BE2C (cell line): Measurements from ENCODE around the gene MGMT.

ENCODE experiments used
- DNase-seq: peaks from one replicate; pipeline ENCODE4 v3.0.0-alpha.2; 2020
- H3K27me3 ChIP-seq: fragments of 250-450 bp; sonication (Bioruptor Pico); 2 replicates; pipeline ENCODE4 v1.5.1; 2020; ENCODE audit warnings: mild to moderate bottlenecking
- H3K36me3 ChIP-seq: fragments of 250-450 bp; sonication (Bioruptor Pico); 2 replicates; pipeline ENCODE4 v1.5.1; 2020; ENCODE audit warnings: mild to moderate bottlenecking
- H3K4me1 ChIP-seq: fragments of 250-450 bp; sonication (Bioruptor Pico); 2 replicates; pipeline ENCODE4 v1.5.1; 2020
- H3K4me3 ChIP-seq: 2 replicates; pipeline ENCODE4 v1.5.1; 2011; ENCODE audit warnings: low read depth, low read length
- H3K9me3 ChIP-seq: fragments of 250-450 bp; sonication (Bioruptor Pico); 2 replicates; pipeline ENCODE4 v1.5.1; 2020
- TF ChIP-seq, protein P1 (sequence below): IDR thresholded peaks from 2 replicates; pipeline ENCODE4 v1.5.1; 2012; ENCODE audit warnings: mild to moderate bottlenecking, low read depth, low read length

The MGMT gene

DNA sequence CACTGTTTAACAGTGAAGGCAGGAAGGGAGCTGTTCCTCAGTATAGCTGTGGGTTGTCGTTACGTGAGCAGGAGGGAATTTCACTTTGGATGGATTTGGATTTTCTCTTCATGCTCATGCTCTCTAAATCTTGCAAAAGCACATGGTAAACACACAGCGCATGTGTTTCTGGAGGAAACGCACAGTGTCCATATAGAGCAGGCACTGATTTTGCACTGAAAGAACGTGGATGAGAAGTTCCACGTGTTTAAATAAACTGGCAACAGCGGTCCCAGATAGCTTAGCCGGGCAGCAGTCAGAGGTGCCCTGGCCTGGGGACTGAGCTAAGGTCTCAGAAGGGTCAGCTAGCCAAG, 188.6 kb downstream of the MGMT start:
- DNase-seq: no peak
- Histone ChIP-seq H3K4me3 (no peak overlapping the region), H3K9me3 (no peaks in the 10 kb centered on the region), H3K27me3 (no peaks in the 10 kb centered on the region), H3K36me3 (no peaks in the 10 kb centered on the region), H3K4me1 (no peaks in the 10 kb centered on the region)
- TF ChIP-seq, protein P1, sequence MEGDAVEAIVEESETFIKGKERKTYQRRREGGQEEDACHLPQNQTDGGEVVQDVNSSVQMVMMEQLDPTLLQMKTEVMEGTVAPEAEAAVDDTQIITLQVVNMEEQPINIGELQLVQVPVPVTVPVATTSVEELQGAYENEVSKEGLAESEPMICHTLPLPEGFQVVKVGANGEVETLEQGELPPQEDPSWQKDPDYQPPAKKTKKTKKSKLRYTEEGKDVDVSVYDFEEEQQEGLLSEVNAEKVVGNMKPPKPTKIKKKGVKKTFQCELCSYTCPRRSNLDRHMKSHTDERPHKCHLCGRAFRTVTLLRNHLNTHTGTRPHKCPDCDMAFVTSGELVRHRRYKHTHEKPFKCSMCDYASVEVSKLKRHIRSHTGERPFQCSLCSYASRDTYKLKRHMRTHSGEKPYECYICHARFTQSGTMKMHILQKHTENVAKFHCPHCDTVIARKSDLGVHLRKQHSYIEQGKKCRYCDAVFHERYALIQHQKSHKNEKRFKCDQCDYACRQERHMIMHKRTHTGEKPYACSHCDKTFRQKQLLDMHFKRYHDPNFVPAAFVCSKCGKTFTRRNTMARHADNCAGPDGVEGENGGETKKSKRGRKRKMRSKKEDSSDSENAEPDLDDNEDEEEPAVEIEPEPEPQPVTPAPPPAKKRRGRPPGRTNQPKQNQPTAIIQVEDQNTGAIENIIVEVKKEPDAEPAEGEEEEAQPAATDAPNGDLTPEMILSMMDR: no peak

DNA sequence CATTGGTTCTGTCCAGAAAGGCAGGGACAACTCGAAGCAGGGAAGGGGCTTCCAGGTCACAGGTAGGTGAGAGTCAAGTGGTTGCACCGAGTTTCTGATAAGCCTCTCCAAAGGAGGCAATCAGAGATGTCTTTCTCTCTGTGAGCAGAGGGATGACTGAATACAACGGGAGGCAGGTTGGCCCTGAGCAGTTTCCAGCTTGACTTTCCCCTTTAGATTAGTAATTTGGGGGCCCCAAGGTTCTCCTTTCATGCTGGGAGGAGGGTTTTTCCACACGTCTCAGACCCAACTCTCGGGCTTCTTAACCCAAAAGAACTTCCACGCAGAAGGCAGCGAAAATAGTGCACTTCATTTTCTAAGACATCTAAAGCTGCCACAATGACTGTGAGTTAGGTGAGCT, 189.6 kb downstream of the MGMT start:
- no peak for DNase-seq
- Histone ChIP-seq H3K27me3 (no peaks in the 10 kb centered on the region), H3K4me1 (no peaks in the 10 kb centered on the region), H3K9me3 (no peaks in the 10 kb centered on the region), H3K4me3 (no peak overlapping the region), H3K36me3 (no peaks in the 10 kb centered on the region)
- TF ChIP-seq, protein P1: no peak

DNA sequence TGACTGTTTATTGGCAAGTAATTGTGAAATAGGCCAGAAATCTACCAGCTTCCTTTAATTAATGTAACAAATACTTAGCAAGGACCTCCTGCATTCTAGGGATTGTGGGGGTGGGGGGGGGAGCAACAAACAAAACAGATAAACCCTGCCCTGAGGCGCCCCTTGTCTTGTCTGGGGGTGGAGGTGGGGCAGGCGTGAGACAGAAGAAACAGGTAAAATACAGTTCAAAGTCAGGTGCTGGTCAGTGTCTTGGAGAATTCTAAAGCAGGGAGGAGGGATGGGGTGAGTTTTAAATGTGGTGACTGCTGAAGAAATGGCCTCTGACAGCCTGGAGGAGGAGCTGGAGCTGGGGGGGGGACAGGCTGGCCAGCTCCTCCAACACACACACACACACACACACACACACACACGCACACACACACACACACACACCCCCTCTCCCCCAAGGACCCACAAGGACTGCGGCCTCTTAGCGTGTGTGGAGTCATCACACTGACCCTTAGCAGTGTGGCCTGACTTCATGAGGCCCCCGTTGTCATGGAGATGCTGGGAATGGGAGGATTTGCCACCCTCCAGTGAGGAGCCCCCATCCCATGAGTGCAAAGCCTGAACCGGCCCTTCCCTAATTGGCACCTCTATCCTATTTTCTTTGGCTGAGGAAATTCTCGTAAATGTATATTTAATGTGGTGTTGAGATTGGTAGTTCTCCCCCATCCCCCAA, 190.4 kb downstream of the MGMT start:
- H3K36me3 ChIP-seq: no peaks in the 10 kb centered on the region
- H3K4me1 ChIP-seq: no peaks in the 10 kb centered on the region
- no peaks in the 10 kb centered on the region for H3K9me3 ChIP-seq
- no peak overlapping the region for H3K4me3 ChIP-seq
- no peak for DNase-seq
- TF ChIP-seq, protein P1: no peak
- no peaks in the 10 kb centered on the region for H3K27me3 ChIP-seq

DNA sequence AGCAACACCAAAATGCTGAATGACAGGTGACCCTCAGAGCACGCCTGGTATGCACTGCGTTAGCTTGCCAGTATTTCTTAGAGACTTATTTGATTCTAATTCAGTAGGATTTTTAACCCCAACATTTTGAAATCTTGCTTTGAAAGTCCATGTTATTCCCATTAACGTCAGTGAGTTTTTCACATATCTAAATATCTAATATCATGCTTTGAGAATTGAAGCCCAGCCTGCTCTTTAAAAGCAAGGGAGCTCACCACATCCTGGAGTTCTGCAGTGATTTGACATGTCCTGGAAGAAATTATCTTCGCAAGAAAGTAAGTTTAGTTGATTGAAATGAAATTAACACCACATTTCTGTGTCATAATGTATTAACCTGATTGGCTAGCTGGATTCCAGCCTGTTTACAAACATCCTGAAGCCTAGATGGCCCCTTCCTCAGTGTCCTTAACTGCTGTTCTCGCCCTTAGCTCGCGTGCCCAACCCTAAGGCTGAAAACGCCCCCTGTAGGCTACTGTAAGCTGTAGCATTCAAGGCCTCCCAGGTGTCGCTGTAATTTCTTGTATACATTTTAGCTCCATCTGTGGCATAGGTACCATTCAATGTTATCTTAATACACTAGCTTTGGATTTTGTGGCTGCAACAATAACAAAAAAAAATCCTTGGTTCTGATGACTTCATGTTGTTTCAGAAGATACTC, 191.5 kb downstream of the MGMT start:
- H3K4me1 ChIP-seq: no peaks in the 10 kb centered on the region
- DNase-seq: no peak
- H3K9me3 ChIP-seq: no peaks in the 10 kb centered on the region
- H3K27me3 ChIP-seq: no peaks in the 10 kb centered on the region
- no peaks in the 10 kb centered on the region for H3K36me3 ChIP-seq
- H3K4me3 ChIP-seq: no peak overlapping the region
- TF ChIP-seq, protein P1: peak; percentile 66

DNA sequence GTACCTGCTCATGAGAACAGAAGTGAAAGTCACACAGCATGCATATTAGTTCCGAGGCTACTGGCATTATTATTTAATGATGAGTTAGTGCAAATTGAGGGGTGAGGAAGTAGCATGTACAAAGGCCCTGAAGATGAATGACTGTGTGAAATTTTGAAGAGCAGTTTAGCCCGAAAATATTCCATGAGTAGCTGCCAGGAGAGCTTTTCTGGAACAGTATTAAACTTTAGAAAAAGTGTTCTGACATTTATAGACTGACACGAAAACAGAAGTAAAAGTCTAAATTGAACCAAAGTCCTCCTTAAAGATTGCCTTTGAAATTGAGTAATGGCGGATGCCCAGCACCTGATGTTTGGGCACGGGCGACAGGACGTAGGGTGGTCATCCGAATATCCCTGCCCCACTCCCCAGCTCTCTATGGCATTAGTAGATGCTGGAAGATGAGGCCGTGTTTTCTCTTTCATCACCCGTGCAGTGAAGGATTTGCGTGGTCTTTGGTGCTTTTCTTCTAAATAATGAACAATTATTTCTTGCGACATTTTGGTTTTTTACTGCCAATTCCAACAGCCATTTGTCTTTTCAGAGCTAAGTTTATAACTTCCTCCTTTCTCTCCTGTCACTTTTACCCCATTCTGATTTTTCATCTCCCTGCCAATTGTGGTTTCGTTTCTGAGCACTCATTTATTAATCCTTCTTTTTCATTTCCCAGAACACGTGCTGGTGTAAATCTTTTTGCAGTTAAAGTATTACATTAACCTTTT, 192.6 kb downstream of the MGMT start:
- H3K27me3 ChIP-seq: no peaks in the 10 kb centered on the region
- H3K4me3 ChIP-seq: no peak overlapping the region
- H3K36me3 ChIP-seq: no peaks in the 10 kb centered on the region
- TF ChIP-seq, protein P1: no peak
- no peaks in the 10 kb centered on the region for H3K4me1 ChIP-seq
- no peaks in the 10 kb centered on the region for H3K9me3 ChIP-seq
- DNase-seq: no peak

DNA sequence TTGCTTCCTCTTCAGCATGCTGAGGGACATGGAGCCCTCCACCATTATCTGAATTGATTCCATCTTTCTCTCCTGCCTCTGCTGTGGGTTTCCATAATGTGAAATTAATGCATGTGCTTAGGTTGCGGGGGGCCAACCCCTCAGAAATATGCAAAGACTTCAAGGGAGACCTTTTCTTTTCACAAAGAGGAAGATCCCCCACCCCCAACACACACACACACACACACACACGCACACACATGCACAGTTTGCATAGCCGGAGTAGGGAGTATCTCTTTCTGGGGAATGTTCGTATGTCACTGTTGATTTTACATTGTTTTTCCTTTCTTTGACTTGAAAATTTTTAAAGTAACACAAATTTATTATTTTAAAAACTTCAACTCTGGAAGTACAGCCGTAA, 193.5 kb downstream of the MGMT start:
- Histone ChIP-seq H3K4me1 (no peaks in the 10 kb centered on the region), H3K4me3 (no peak overlapping the region), H3K9me3 (no peaks in the 10 kb centered on the region), H3K27me3 (no peaks in the 10 kb centered on the region), H3K36me3 (no peaks in the 10 kb centered on the region)
- no peak for DNase-seq
- TF ChIP-seq, protein P1: no peak
